ENCODE data around the gene TAF3. TPM values are rescaled to one million over a fixed set of nuclear protein-coding genes. Genes with fewer than 3 reads are reported as not detected.

Gene TAF3
- total RNA-seq, 4 donors from 2014 or later, result 5.6 to 12.9 (median 8.3) TPM

DNA sequence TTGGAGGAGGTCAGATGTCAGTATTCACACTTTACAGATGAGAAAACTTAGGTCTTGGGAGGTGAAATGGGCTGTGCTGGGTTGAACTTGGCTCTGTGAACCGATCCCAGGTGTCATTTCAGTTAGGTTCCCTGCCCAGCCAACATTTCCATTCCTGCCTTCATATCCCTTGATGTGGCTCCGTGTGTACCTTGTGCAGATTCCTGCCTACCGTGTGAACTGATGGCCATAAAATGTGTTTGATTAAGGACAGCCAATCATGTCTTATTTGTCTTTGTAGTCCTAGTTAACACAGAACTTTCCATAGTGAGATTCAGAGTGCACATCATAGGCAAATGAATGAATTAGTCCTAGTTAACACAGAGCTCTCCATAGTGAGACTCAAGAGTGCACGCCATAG, 135.1 kb downstream of the TAF3 start:
- TF ChIP-seq CTCF (IDR thresholded peaks at IDR 0.05; ENCODE audit: low read depth), result no peak

GRCh38 chr10:7955446-7955845, 137.1 kb downstream of the TAF3 start:
- no peak for TF ChIP-seq CTCF (IDR thresholded peaks at IDR 0.05; ENCODE audit: low read depth)

DNA sequence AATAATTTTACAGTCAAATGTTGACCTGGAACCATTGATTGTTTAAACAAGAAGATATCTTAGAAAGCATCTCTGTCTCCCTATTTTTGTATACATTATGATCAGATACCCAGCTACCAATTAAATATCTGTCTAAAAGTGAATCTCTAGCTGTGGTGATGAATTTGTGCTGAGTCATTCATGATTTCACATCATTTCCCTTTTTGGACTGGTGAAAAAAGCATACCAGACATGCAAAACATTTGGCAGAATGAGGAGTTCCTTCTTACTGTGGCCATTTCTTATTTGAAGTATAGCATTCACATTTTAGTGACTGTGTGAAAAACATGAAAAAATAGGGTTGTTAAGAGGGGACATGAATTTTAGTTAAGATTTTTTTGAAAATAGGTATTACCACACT, 138.2 kb downstream of the TAF3 start:
- TF ChIP-seq CTCF (IDR thresholded peaks at IDR 0.05; ENCODE audit: low read depth), result no peak

DNA sequence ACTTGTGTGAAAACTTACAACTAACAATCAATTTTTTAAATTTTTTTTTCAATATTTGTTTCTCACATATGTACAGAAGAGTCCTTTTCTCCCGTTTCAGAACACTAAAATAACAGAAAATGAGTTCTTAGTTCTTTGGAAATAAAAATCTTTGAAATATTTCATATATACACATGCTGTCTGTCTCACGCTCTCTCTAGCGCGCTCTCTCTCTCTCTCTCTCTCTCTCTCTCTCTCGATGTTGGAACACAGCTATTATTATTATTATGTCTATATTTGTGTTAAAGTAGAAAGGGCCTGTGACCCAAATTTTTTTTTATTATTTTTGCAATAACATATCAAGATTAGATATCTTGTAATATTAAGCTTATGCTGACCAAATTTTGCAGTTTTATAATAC, 139.3 kb downstream of the TAF3 start:
- no peak for TF ChIP-seq CTCF (IDR thresholded peaks at IDR 0.05; ENCODE audit: low read depth)

- TF ChIP-seq CTCF (IDR thresholded peaks at IDR 0.05; ENCODE audit: low read depth), result no peak
Measured at GRCh38 chr10:7958442-7958841, 140.1 kb downstream of the TAF3 start.

- no peak for TF ChIP-seq CTCF (IDR thresholded peaks at IDR 0.05; ENCODE audit: low read depth)
Measured at GRCh38 chr10:7960108-7960507, 141.8 kb downstream of the TAF3 start.

GRCh38 chr10:7962592-7962991, 144.3 kb downstream of the TAF3 start:
- no peak for TF ChIP-seq CTCF (IDR thresholded peaks at IDR 0.05; ENCODE audit: low read depth)

Measured in subcutaneous adipose tissue (tissue), 4 donors.